Stomach smooth muscle (tissue), 2 donors: ENCODE data around the gene PROK1.

ENCODE experiments used
- H3K27ac ChIP-seq: one replicate; pipeline ENCODE4 v1.7.0; 2013; ENCODE audit warnings: mild to moderate bottlenecking, low read length, inconsistent platforms
- H3K27me3 ChIP-seq, 2 donors: one replicate each; pipeline ENCODE4 v1.7.0; 2013; ENCODE audit warnings: low read length in 2 of 2; ENCODE audit not compliant: insufficient read depth in 2 of 2, control insufficient read depth in 1 of 2
- H3K36me3 ChIP-seq, 2 donors: one replicate each; pipeline ENCODE4 v1.7.0; 2013; ENCODE audit warnings: low read length in 2 of 2; ENCODE audit not compliant: control insufficient read depth in 2 of 2, insufficient read depth in 2 of 2
- H3K4me1 ChIP-seq: one replicate; pipeline ENCODE4 v1.7.0; 2013; ENCODE audit warnings: low read length; ENCODE audit not compliant: control insufficient read depth, insufficient read depth
- H3K4me3 ChIP-seq, 2 donors: one replicate each; pipeline ENCODE4 v1.7.0; 2013; ENCODE audit warnings: low read length in 2 of 2
- H3K9ac ChIP-seq, 2 donors: one replicate each; pipeline ENCODE4 v1.7.0; 2013; ENCODE audit warnings: low read length in 2 of 2, mild to moderate bottlenecking in 1 of 2
- H3K9me3 ChIP-seq, 2 donors: one replicate each; pipeline ENCODE4 v1.7.0; 2013; ENCODE audit warnings: low read length in 2 of 2; ENCODE audit not compliant: control insufficient read depth in 2 of 2
- donor health status: healthy.
- donor health status: Pancreatic carcinoma.

PROK1 gene

DNA sequence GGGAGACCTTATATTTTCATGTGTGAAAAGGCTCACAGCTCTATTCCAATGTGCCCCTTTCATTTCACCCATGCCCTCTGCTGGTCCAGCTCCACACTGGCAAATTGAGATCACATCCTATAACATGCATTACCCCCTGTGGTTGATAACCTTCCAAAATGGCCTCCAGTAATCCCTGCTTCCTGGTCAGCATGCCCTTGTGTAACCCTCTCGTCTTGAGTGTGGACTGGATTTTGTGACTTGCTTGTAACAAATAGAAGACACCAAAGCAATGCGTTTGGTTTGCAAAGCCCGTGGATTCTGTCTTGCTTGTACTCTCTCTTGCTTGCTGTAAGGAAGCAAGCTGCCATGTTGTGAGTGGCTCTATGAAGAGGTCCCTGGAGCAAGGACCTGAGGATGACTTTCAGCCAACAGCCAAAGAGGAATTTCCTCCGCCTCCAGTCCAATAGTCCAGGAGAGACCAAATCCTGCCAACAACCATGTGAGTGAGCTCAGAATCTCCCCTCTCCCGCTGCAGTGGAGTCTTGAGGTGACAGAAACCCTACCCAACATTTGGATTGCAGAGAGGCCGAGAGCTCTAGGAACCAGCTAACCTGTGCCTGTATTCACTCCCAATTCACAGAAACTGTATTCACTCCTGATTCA, 50.7 kb downstream of the PROK1 start:
- H3K9ac ChIP-seq, result no peak overlapping the region
- no peak overlapping the region for H3K27ac ChIP-seq
- H3K4me1 ChIP-seq, result no peaks in the 10 kb centered on the region
- no peaks in the 10 kb centered on the region for H3K36me3 ChIP-seq
- H3K27me3 ChIP-seq, result peaks cover 0 to 2% of the 10 kb centered on the region in 2 donors
- no peak overlapping the region for H3K4me3 ChIP-seq
- H3K9me3 ChIP-seq, result no peaks in the 10 kb centered on the region

GRCh38 chr1:110502402-110503151, 51.6 kb downstream of the PROK1 start:
- Histone ChIP-seq H3K9me3 (no peaks in the 10 kb centered on the region), H3K4me3 (no peak overlapping the region), H3K27ac (no peak overlapping the region), H3K9ac (no peak overlapping the region), H3K27me3 (peaks cover 0 to 2% of the 10 kb centered on the region in 2 donors), H3K4me1 (no peaks in the 10 kb centered on the region), H3K36me3 (no peaks in the 10 kb centered on the region)

- Histone ChIP-seq H3K9ac (no peak overlapping the region), H3K27ac (no peak overlapping the region), H3K36me3 (no peaks in the 10 kb centered on the region), H3K4me3 (no peak overlapping the region), H3K9me3 (no peaks in the 10 kb centered on the region), H3K27me3 (peaks cover 0 to 2% of the 10 kb centered on the region in 2 donors), H3K4me1 (peaks cover 2% of the 10 kb centered on the region)
Measured at GRCh38 chr1:110503471-110503870, 52.5 kb downstream of the PROK1 start.

DNA sequence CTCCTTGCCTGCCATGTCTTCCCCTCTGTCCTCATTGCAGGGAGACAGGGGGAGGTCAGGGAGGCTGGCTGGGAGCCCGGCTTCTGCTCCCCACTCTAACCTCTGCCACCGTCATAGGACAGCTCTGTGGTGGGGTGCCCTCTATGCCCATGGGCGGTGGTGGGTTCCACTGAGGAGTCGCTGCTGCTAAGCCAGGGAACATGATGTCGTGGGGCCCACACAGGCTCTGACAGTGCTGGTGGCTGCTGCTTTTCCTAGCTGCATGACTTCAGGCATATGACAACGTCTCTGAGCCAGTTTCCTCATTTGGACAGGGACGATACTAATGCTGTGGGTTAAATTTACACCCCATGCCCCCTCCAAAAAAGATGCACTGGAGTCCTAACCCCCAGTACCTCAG, 53.3 kb downstream of the PROK1 start:
- Histone ChIP-seq H3K9me3 (no peaks in the 10 kb centered on the region), H3K27ac (no peak overlapping the region), H3K4me1 (peaks cover 3% of the 10 kb centered on the region), H3K9ac (no peak overlapping the region), H3K36me3 (no peaks in the 10 kb centered on the region), H3K27me3 (no peaks in the 10 kb centered on the region), H3K4me3 (no peak overlapping the region)

- no peaks in the 10 kb centered on the region for H3K9me3 ChIP-seq
- no peak overlapping the region for H3K4me3 ChIP-seq
- no peak overlapping the region for H3K9ac ChIP-seq
- H3K27me3 ChIP-seq, result peaks cover 0 to 2% of the 10 kb centered on the region in 2 donors
- peaks cover 3% of the 10 kb centered on the region for H3K4me1 ChIP-seq
- H3K36me3 ChIP-seq, result no peaks in the 10 kb centered on the region
- H3K27ac ChIP-seq, result no peak overlapping the region
Measured at GRCh38 chr1:110505596-110505995, 54.6 kb downstream of the PROK1 start.

- Histone ChIP-seq H3K9me3 (no peaks in the 10 kb centered on the region), H3K27ac (no peak overlapping the region), H3K36me3 (no peaks in the 10 kb centered on the region), H3K9ac (no peak overlapping the region), H3K27me3 (peaks cover 0 to 2% of the 10 kb centered on the region in 2 donors), H3K4me3 (no peak overlapping the region), H3K4me1 (peaks cover 3% of the 10 kb centered on the region)
Measured at GRCh38 chr1:110506541-110506940, 55.6 kb downstream of the PROK1 start.
